Choroid plexus epithelial cell (primary cell): ENCODE data around the gene PLCB2.
A peak's percentile ranks its signal among the peaks of the same experiment; 100 is the strongest.

Experiments used
- DNase-seq: peaks from one replicate; pipeline ENCODE4 v3.0.0-alpha.2; 2010; ENCODE audit warnings: low read depth
- H3K4me3 ChIP-seq: 2 replicates; pipeline ENCODE4 v1.5.1; 2011; ENCODE audit warnings: low read depth, mild to moderate bottlenecking, control low read depth, low read length, moderate library complexity
- CTCF ChIP-seq: conservative IDR thresholded peaks from 2 replicates; pipeline ENCODE4 v1.5.1; 2011; ENCODE audit warnings: low read depth, mild to moderate bottlenecking, control low read depth, inconsistent platforms, low read length, moderate library complexity

Gene PLCB2

GRCh38 chr15:40307421-40308211 is at the start of gene PLCB2:
Gene PLCB2 (minus strand): TSS chr15:40307935. CDS start chr15:40307672, 263 bp downstream.
- peak; percentile 48 for TF ChIP-seq CTCF
- H3K4me3 ChIP-seq: no peak within 1 kb of the TSS
- DNase-seq: no peak

GRCh38 chr15:40357246-40357645 is 49.5 kb upstream of the PLCB2 start:
- no peak for DNase-seq
- H3K4me3 ChIP-seq: no peak overlapping the region
- TF ChIP-seq CTCF: no peak

GRCh38 chr15:40355976-40356585 is 48.3 kb upstream of the PLCB2 start:
- H3K4me3 ChIP-seq: no peak overlapping the region
- no peak for TF ChIP-seq CTCF

GRCh38 chr15:40354408-40355171 is 46.9 kb upstream of the PLCB2 start:
- no peak overlapping the region for H3K4me3 ChIP-seq
- peak; percentile 71 for TF ChIP-seq CTCF
- peak; percentile 72 for DNase-seq

More at GRCh38 chr15:40355976-40356585, 48.3 kb upstream of the PLCB2 start:
- DNase-seq: no peak

GRCh38 chr15:40353697-40354096 is 46.0 kb upstream of the PLCB2 start:
- no peak for TF ChIP-seq CTCF
- DNase-seq: no peak
- no peak overlapping the region for H3K4me3 ChIP-seq

- no peak for TF ChIP-seq CTCF
- H3K4me3 ChIP-seq: no peak overlapping the region
- DNase-seq: no peak
These were observed 44.7 kb upstream of the PLCB2 start for GRCh38 chr15:40352281-40352901.
